Type B pancreatic cell (in vitro differentiated cells): ENCODE results near the gene RICTOR. TPM values are rescaled to one million over a fixed set of nuclear protein-coding genes. Genes with fewer than 3 reads are reported as not detected.

ENCODE experiments used
- DNase-seq: peaks from one replicate; pipeline ENCODE4 v3.0.0; 2021; ENCODE audit warnings: mixed read lengths; ENCODE audit not compliant: unreplicated experiment; ENCODE audit errors: extremely low spot score
- H3K27ac Mint-ChIP-seq: 2 replicates; pipeline ENCODE4 v1.8.0; 2021; ENCODE audit warnings: mild to moderate bottlenecking, mixed read lengths
- H3K27me3 Mint-ChIP-seq: 2 replicates; pipeline ENCODE4 v1.8.0; 2021; ENCODE audit warnings: mixed read lengths
- H3K36me3 Mint-ChIP-seq: 2 replicates; pipeline ENCODE4 v1.8.0; 2021; ENCODE audit warnings: mixed read lengths
- H3K4me1 Mint-ChIP-seq: one replicate; pipeline ENCODE4 v1.8.0; 2021; ENCODE audit warnings: mixed read lengths; ENCODE audit not compliant: unreplicated experiment
- H3K4me3 Mint-ChIP-seq: 2 replicates; pipeline ENCODE4 v1.8.0; 2021; ENCODE audit warnings: mild to moderate bottlenecking, mixed read lengths
- H3K9me3 Mint-ChIP-seq: 2 replicates; pipeline ENCODE4 v1.8.0; 2021; ENCODE audit warnings: mixed read lengths
- total RNA-seq: library from RNA; stranded (reverse); gene quantifications from 2 replicates; pipeline ENCODE4 v1.2.1, GENCODE V29; 2021; ENCODE audit warnings: low replicate concordance
- TF ChIP-seq, protein P1 (sequence below): fragments of 200-600 bp; sonication (generic); conservative IDR thresholded peaks from 2 replicates; pipeline ENCODE4 v1.5.0; 2021; ENCODE audit warnings: antibody characterized with exemption, mild to moderate bottlenecking

The RICTOR gene
- total RNA-seq, 1 donor from 2014 or later, result 31.8 TPM

GRCh38 chr5:38892363-38892762 is 181.8 kb downstream of the RICTOR start:
- Mint-ChIP-seq H3K36me3 (no peaks in the 10 kb centered on the region), H3K27ac (no peak overlapping the region), H3K4me1 (no peaks in the 10 kb centered on the region), H3K4me3 (no peak overlapping the region), H3K9me3 (no peaks in the 10 kb centered on the region), H3K27me3 (no peaks in the 10 kb centered on the region)
- TF ChIP-seq, protein P1, sequence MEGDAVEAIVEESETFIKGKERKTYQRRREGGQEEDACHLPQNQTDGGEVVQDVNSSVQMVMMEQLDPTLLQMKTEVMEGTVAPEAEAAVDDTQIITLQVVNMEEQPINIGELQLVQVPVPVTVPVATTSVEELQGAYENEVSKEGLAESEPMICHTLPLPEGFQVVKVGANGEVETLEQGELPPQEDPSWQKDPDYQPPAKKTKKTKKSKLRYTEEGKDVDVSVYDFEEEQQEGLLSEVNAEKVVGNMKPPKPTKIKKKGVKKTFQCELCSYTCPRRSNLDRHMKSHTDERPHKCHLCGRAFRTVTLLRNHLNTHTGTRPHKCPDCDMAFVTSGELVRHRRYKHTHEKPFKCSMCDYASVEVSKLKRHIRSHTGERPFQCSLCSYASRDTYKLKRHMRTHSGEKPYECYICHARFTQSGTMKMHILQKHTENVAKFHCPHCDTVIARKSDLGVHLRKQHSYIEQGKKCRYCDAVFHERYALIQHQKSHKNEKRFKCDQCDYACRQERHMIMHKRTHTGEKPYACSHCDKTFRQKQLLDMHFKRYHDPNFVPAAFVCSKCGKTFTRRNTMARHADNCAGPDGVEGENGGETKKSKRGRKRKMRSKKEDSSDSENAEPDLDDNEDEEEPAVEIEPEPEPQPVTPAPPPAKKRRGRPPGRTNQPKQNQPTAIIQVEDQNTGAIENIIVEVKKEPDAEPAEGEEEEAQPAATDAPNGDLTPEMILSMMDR, result no peak
- DNase-seq, result no peak

GRCh38 chr5:38891563-38891962 is 182.6 kb downstream of the RICTOR start:
- Mint-ChIP-seq H3K27ac (no peak overlapping the region), H3K27me3 (no peaks in the 10 kb centered on the region), H3K4me3 (no peak overlapping the region), H3K36me3 (no peaks in the 10 kb centered on the region), H3K4me1 (no peaks in the 10 kb centered on the region), H3K9me3 (no peaks in the 10 kb centered on the region)
- no peak for DNase-seq
- TF ChIP-seq, protein P1, result no peak

GRCh38 chr5:38889424-38889823 is 184.8 kb downstream of the RICTOR start:
- TF ChIP-seq, protein P1, result no peak
- Mint-ChIP-seq H3K4me3 (no peak overlapping the region), H3K36me3 (no peaks in the 10 kb centered on the region), H3K27me3 (no peaks in the 10 kb centered on the region), H3K4me1 (no peaks in the 10 kb centered on the region), H3K27ac (no peak overlapping the region), H3K9me3 (no peaks in the 10 kb centered on the region)
- no peak for DNase-seq

DNA sequence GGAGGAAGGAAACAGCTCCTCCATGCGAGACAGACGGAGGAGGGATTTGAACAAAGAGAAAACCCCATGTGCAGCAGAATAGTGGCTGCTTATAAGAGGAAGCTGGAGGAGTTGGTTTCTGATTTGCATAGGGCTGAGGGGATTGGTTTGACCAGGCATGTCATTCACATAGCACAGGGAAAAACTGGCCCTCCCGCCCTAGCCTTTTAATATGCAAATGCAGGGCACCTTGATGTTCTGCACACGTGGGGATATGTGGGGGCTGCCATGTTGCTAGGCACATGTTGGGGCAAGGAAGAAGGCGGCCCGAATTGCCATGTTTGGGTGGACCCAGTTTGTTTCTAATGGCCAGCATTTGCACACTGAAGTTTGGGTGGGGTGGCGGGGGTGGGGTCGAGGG is 186.2 kb downstream of the RICTOR start:
- Mint-ChIP-seq H3K4me1 (no peaks in the 10 kb centered on the region), H3K36me3 (no peaks in the 10 kb centered on the region)
- no peak for DNase-seq

More for the DNA sequence above, 186.2 kb downstream of the RICTOR start:
- TF ChIP-seq, protein P1, result no peak
- Mint-ChIP-seq H3K4me3 (no peak overlapping the region), H3K27ac (no peak overlapping the region), H3K27me3 (no peaks in the 10 kb centered on the region), H3K9me3 (no peaks in the 10 kb centered on the region)

Other genes starting within 250 kb of the RICTOR start
- gene OSMR, start 228.4 kb downstream of the RICTOR start, total RNA-seq, result 1.3 and 1.6 TPM in 2 replicates
- gene FYB1, start 145.2 kb upstream of the RICTOR start, total RNA-seq, result 0.24 and 0.33 TPM in 2 replicates